Fibroblast of lung (primary cell): ENCODE data around the gene SF3A2.

Source experiments
- CTCF ChIP-seq, 2 donors: IDR thresholded peaks in 1 of 2; conservative IDR thresholded peaks in 1 of 2; 1 replicate in 1 of 2; 2 replicates in 1 of 2; pipeline ENCODE4 v1.5.1; 2011 to 2012; ENCODE audit warnings: low read length in 2 of 2, control low read depth in 1 of 2, inconsistent platforms in 1 of 2, low read depth in 1 of 2, mild to moderate bottlenecking in 1 of 2
- EZH2 ChIP-seq: IDR thresholded peaks from 2 replicates; pipeline ENCODE4 v1.5.1; 2012; ENCODE audit warnings: low read length, control low read depth, mild to moderate bottlenecking; ENCODE audit errors: missing control alignments

GRCh38 chr19:2252797-2253105 lies 16.1 kb downstream of the SF3A2 start:
- TF ChIP-seq EZH2 (peak; percentile 83), CTCF (conservative IDR thresholded peaks at IDR 0.05 in 1 of 2, IDR thresholded peaks at IDR 0.05 in 1 of 2; ENCODE audit: low read depth in 1 of 2, low read length in 2 of 2) (no peak)
